PC-3 (cell line): ENCODE measurements around the gene ETFDH.

ENCODE experiments used
- CTCF ChIP-seq: fragments of 300-600 bp; sonication (generic); conservative IDR thresholded peaks from 2 replicates; pipeline ENCODE4 v1.5.1; 2017; ENCODE audit warnings: antibody characterized with exemption, low read depth, mild to moderate bottlenecking, low read length
- EZH2phosphoT487 ChIP-seq: fragments of 300-600 bp; sonication (generic); IDR thresholded peaks from 2 replicates; pipeline ENCODE4 v1.6.1; 2018; ENCODE audit warnings: mild to moderate bottlenecking, antibody characterized with exemption, low read length, borderline replicate concordance

DNA sequence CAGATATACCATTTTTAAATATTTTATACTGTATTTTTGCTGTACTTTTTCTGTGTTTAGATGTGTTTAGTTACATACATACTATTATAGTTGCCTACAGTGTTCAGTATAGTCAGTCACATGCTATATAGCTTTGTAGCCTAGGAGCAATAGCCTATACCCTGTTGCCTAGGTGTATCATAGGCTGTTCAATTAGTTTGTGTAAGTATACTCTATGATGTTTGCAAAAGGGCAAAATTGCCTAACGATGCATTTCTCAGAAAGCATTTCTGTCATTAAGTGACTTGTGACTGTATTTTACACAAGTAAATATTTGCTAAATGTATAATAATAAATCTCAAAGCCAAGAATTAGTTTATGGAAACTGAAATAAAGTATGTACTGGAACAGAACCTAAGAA is 9.5 kb downstream of the ETFDH start:
- TF ChIP-seq CTCF (no peak), EZH2phosphoT487 (no peak)
